ENCODE results near the gene MPP3. TPM values are rescaled to one million over a fixed set of nuclear protein-coding genes. Genes with fewer than 3 reads are reported as not detected.

The MPP3 gene
- total RNA-seq, 1 experiment from 2014 or later = 11.3 TPM

GRCh38 chr17:43789482-43789881 is 43.5 kb downstream of the MPP3 start (continued):
- TF ChIP-seq NR3C1 (CRISPR knock-in tag; conservative IDR thresholded peaks at IDR 0.05; ENCODE audit: low read depth) (no peak), CREM (CRISPR knock-in tag; IDR thresholded peaks at IDR 0.05) (no peak), JAZF1 (CRISPR knock-in tag; IDR thresholded peaks at IDR 0.05) (no peak)

- ChIA-PET CTCF (interaction anchor here (1.9 kb wide), 1 partner anchor 58 kb away, joined by 14 read pairs; the partner anchor contains the start of gene CD300LG), POLR2A (no interaction called here)
- no peak for ATAC-seq
- Mint-ChIP-seq H3K4me3 (no peak overlapping the region), H3K27ac (no peak overlapping the region), H3K9me3 (peaks cover 8% of the 10 kb centered on the region; the same call in 1 of the 2 replicates), H3K27me3 (ENCODE audit: low read depth) (peaks cover 4% of the 10 kb centered on the region; the same call in 1 of the 2 replicates), H3K36me3 (no peaks in the 10 kb centered on the region), H3K4me1 (peaks cover 8% of the 10 kb centered on the region)
- DNase-seq (ENCODE audit: low spot score) = no peak
- TF ChIP-seq FOXK1 (CRISPR knock-in tag; IDR thresholded peaks at IDR 0.05) = no peak
- no peak for TF ChIP-seq TEAD1 (CRISPR knock-in tag; IDR thresholded peaks at IDR 0.05)
- no peak for TF ChIP-seq NR2C2 (CRISPR knock-in tag; IDR thresholded peaks at IDR 0.05)
- TF ChIP-seq MXD4 (CRISPR knock-in tag; IDR thresholded peaks at IDR 0.05; ENCODE audit: borderline replicate concordance) = no peak
- no peak for TF ChIP-seq ZNF532 (CRISPR knock-in tag; IDR thresholded peaks at IDR 0.05; ENCODE audit: borderline replicate concordance)
- no peak for TF ChIP-seq STAT6 (CRISPR knock-in tag; conservative IDR thresholded peaks at IDR 0.05; ENCODE audit: low read depth)
- TF ChIP-seq CBFB (CRISPR knock-in tag; IDR thresholded peaks at IDR 0.05; ENCODE audit: low read depth) = no peak
- no peak for TF ChIP-seq NR1H2 (CRISPR knock-in tag; IDR thresholded peaks at IDR 0.05)
- TF ChIP-seq E2F5 (CRISPR knock-in tag; IDR thresholded peaks at IDR 0.05) = no peak
- TF ChIP-seq ZNF121 (CRISPR knock-in tag; IDR thresholded peaks at IDR 0.05) = no peak
- no peak for TF ChIP-seq ZBTB21 (CRISPR knock-in tag; IDR thresholded peaks at IDR 0.05; ENCODE audit: borderline replicate concordance)
- no peak for TF ChIP-seq CREM (CRISPR knock-in tag; IDR thresholded peaks at IDR 0.05)
- no peak for TF ChIP-seq CDX4 (CRISPR knock-in tag; IDR thresholded peaks at IDR 0.05; ENCODE audit: borderline replicate concordance)
- TF ChIP-seq ZNF416 (CRISPR knock-in tag; IDR thresholded peaks at IDR 0.05) = no peak
- TF ChIP-seq ZNF138 (CRISPR knock-in tag; conservative IDR thresholded peaks at IDR 0.05) = no peak
- TF ChIP-seq NR3C1 (CRISPR knock-in tag; conservative IDR thresholded peaks at IDR 0.05; ENCODE audit: low read depth) = no peak
- TF ChIP-seq SP1 (CRISPR knock-in tag; conservative IDR thresholded peaks at IDR 0.05) = no peak
Measured at GRCh38 chr17:43788540-43788939, 44.4 kb downstream of the MPP3 start.
